Trophoblast cell (in vitro differentiated cells and primary cell): ENCODE measurements around the gene C5orf52.
"Not testable (repeated sequence)": the region's sequence is repeated elsewhere in the genome, so short reads cannot be mapped to it uniquely, and the experiment has no call there.

ENCODE experiments used
- DNase-seq, 2 donors: peaks; one replicate each; pipeline ENCODE4 v3.0.0-alpha.2; 2016
- H2AFZ ChIP-seq: 2 replicates; pipeline ENCODE4 v1.6.1; 2013; ENCODE audit warnings: low read length, moderate library complexity, mild to moderate bottlenecking; ENCODE audit not compliant: insufficient read depth, poor library complexity
- H2AK5ac ChIP-seq: 2 replicates; pipeline ENCODE4 v1.6.1; 2013; ENCODE audit warnings: mild to moderate bottlenecking, low read length
- H2BK120ac ChIP-seq: 2 replicates; pipeline ENCODE4 v1.6.1; 2013; ENCODE audit warnings: low read length, mild to moderate bottlenecking, moderate library complexity; ENCODE audit not compliant: insufficient read depth, poor library complexity
- H2BK12ac ChIP-seq: 2 replicates; pipeline ENCODE4 v1.6.1; 2013; ENCODE audit warnings: mild to moderate bottlenecking, low read length, moderate library complexity
- H2BK5ac ChIP-seq: 2 replicates; pipeline ENCODE4 v1.6.1; 2013; ENCODE audit warnings: low read length, low read depth, moderate library complexity, mild to moderate bottlenecking; ENCODE audit not compliant: poor library complexity
- H3K14ac ChIP-seq: 2 replicates; pipeline ENCODE4 v1.6.1; 2013; ENCODE audit warnings: mild to moderate bottlenecking, low read length
- H3K18ac ChIP-seq: 2 replicates; pipeline ENCODE4 v1.6.1; 2013; ENCODE audit warnings: mild to moderate bottlenecking, low read length
- H3K23ac ChIP-seq: 2 replicates; pipeline ENCODE4 v1.6.1; 2013; ENCODE audit warnings: low read length
- H3K27ac ChIP-seq: 2 replicates; pipeline ENCODE4 v1.5.1; 2013; ENCODE audit warnings: low read depth, mild to moderate bottlenecking, inconsistent platforms, low read length, moderate library complexity
- H3K27me3 ChIP-seq: 2 replicates; pipeline ENCODE4 v1.6.1; 2013; ENCODE audit warnings: inconsistent platforms, mild to moderate bottlenecking, low read length, moderate library complexity; ENCODE audit not compliant: insufficient read depth
- H3K36me3 ChIP-seq, 2 experiments: 1 replicate in 1 of 2; 2 replicates in 1 of 2; pipeline ENCODE4 v1.6.1; 2013; ENCODE audit warnings: low read length in 2 of 2, mild to moderate bottlenecking in 2 of 2, moderate library complexity in 1 of 2; ENCODE audit not compliant: insufficient read depth in 2 of 2, control insufficient read depth in 1 of 2
- H3K4ac ChIP-seq: 2 replicates; pipeline ENCODE4 v1.6.1; 2013; ENCODE audit warnings: low read depth, mild to moderate bottlenecking, low read length, moderate library complexity
- H3K4me1 ChIP-seq, 2 experiments: 1 replicate in 1 of 2; 2 replicates in 1 of 2; pipeline ENCODE4 v1.6.1; 2013; ENCODE audit warnings: low read length in 2 of 2, mild to moderate bottlenecking in 2 of 2, moderate library complexity in 1 of 2; ENCODE audit not compliant: insufficient read depth in 2 of 2, control insufficient read depth in 1 of 2
- H3K4me2 ChIP-seq: 2 replicates; pipeline ENCODE4 v1.6.1; 2013; ENCODE audit warnings: inconsistent platforms, mild to moderate bottlenecking, low read length, moderate library complexity
- H3K4me3 ChIP-seq: 2 replicates; pipeline ENCODE4 v1.5.1; 2013; ENCODE audit warnings: mild to moderate bottlenecking, low read depth, low read length, inconsistent platforms
- H3K79me1 ChIP-seq: one replicate; pipeline ENCODE4 v1.6.1; 2013; ENCODE audit warnings: low read length
- H3K79me2 ChIP-seq: 2 replicates; pipeline ENCODE4 v1.6.1; 2013; ENCODE audit warnings: low read length, mild to moderate bottlenecking; ENCODE audit not compliant: control insufficient read depth, insufficient read depth, poor library complexity
- H3K9ac ChIP-seq: 2 replicates; pipeline ENCODE4 v1.6.1; 2013; ENCODE audit warnings: mild to moderate bottlenecking, low read length
- H3K9me3 ChIP-seq: 2 replicates; pipeline ENCODE4 v1.6.1; 2013; ENCODE audit warnings: low read depth, mild to moderate bottlenecking, control low read depth, inconsistent platforms, low read length; ENCODE audit not compliant: insufficient read depth
- H4K12ac ChIP-seq: 2 replicates; pipeline ENCODE4 v1.6.1; 2013; ENCODE audit warnings: low read depth, mild to moderate bottlenecking, low read length, moderate library complexity
- H4K8ac ChIP-seq: 2 replicates; pipeline ENCODE4 v1.6.1; 2013; ENCODE audit warnings: low read depth, mild to moderate bottlenecking, low read length, moderate library complexity
- H4K91ac ChIP-seq: one replicate; pipeline ENCODE4 v1.6.1; 2013; ENCODE audit warnings: low read depth, mild to moderate bottlenecking, low read length, moderate library complexity
- WGBS: extraction: QIAGEN DNeasy Blood & Tissue Kit; methylation state at CpG from one replicate; pipeline ENCODE4 v1.1.7; 2013; ENCODE audit warnings: missing lambda C conversion rate; ENCODE audit not compliant: insufficient read length, insufficient coverage; ENCODE audit errors: extremely low coverage; 5-methylcytosine and 5-hydroxymethylcytosine counted together

C5orf52 gene

GRCh38 chr5:157721159-157721558, 49.8 kb downstream of the C5orf52 start:
- Histone ChIP-seq H4K12ac (no peak overlapping the region), H3K4ac (no peak overlapping the region), H3K23ac (no peak overlapping the region), H2BK12ac (no peak overlapping the region), H3K79me2 (no peaks in the 10 kb centered on the region), H3K27ac (no peak overlapping the region), H3K18ac (no peak overlapping the region), H2AFZ (no peak overlapping the region), H3K36me3 (no peaks in the 10 kb centered on the region), H2BK5ac (no peak overlapping the region), H3K79me1 (no peaks in the 10 kb centered on the region), H2BK120ac (no peak overlapping the region), H3K4me1 (no peaks in the 10 kb centered on the region), H3K27me3 (no peaks in the 10 kb centered on the region), H3K4me2 (no peak overlapping the region), H3K4me3 (no peak overlapping the region), H3K9ac (no peak overlapping the region), H3K9me3 (no peaks in the 10 kb centered on the region), H3K14ac (no peak overlapping the region), H4K91ac (no peak overlapping the region), H4K8ac (no peak overlapping the region), H2AK5ac (no peak overlapping the region)
- no peak for DNase-seq
- no CpG with 5 or more reads among the region's 6 CpGs for WGBS

DNA sequence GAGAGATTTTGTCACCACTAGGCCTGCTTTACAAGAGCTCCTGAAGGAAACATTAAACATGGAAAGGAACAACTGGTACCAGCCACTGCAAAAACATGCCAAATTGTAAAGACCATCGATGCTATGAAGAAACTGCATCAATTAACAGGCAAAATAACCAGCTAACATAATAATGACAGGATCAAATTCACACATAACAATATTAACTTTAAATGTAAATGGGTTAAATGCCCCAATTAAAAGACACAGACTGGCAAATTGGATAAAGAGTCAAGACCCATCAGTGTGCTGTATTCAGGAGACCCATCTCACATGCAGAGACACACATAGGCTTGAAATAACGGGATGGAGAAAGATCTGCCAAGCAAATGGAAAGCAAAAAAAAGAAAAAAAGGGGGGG, 51.6 kb downstream of the C5orf52 start:
- not testable (repeated sequence) for H3K14ac ChIP-seq, H2BK120ac ChIP-seq, H2BK5ac ChIP-seq, H3K9ac ChIP-seq, H3K27me3 ChIP-seq, H3K27ac ChIP-seq, DNase-seq, H3K9me3 ChIP-seq, H3K4me1 ChIP-seq, H3K79me2 ChIP-seq, H2BK12ac ChIP-seq, H2AK5ac ChIP-seq, H3K4ac ChIP-seq, H4K8ac ChIP-seq, H4K91ac ChIP-seq, H3K4me3 ChIP-seq, H3K4me2 ChIP-seq, H3K79me1 ChIP-seq, H2AFZ ChIP-seq, H3K36me3 ChIP-seq, H3K23ac ChIP-seq, H3K18ac ChIP-seq, H4K12ac ChIP-seq
- no CpG with 5 or more reads among the region's 2 CpGs for WGBS

- H3K18ac ChIP-seq, H3K27ac ChIP-seq, H2BK12ac ChIP-seq, H4K12ac ChIP-seq, H3K4me1 ChIP-seq, H3K79me1 ChIP-seq, H4K91ac ChIP-seq, H3K36me3 ChIP-seq, H3K9ac ChIP-seq, H3K14ac ChIP-seq, DNase-seq, H3K4me2 ChIP-seq, H2AK5ac ChIP-seq, H4K8ac ChIP-seq, H3K4me3 ChIP-seq, H3K79me2 ChIP-seq, H2AFZ ChIP-seq, H3K4ac ChIP-seq, H2BK5ac ChIP-seq, H3K23ac ChIP-seq, H3K27me3 ChIP-seq, H3K9me3 ChIP-seq, H2BK120ac ChIP-seq: not testable (repeated sequence)
- WGBS = no CpG with 5 or more reads among the region's 2 CpGs
Observed at GRCh38 chr5:157726607-157727006, 55.3 kb downstream of the C5orf52 start.

DNA sequence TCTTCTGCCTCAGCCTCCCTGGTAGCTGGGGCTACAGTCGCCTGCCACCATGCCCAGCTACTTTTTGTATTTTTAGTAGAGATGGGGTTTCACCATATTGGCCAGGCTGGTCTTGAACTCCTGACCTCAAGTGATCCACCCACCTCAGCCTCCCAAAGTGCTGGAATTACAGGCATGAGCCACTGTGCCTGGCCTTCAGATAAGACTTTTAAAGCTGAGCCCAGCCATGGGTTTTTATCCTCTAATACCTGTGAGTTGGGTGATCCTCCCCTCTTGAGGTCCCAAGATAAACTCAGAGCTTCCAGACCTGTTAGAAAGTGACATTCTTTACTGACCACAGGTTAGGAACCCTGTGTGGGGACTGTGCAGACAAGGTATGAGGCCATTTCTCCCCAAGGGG, 56.5 kb downstream of the C5orf52 start:
- WGBS = no CpG with 5 or more reads among the region's 1 CpG
- not testable (repeated sequence) for H3K9me3 ChIP-seq, H3K4me1 ChIP-seq

More for the DNA sequence above, 56.5 kb downstream of the C5orf52 start:
- not testable (repeated sequence) for H3K4me2 ChIP-seq, DNase-seq, H3K4me3 ChIP-seq, H2AK5ac ChIP-seq, H3K4ac ChIP-seq, H3K79me1 ChIP-seq, H2BK12ac ChIP-seq, H3K14ac ChIP-seq, H3K27ac ChIP-seq, H3K79me2 ChIP-seq, H3K18ac ChIP-seq, H2BK5ac ChIP-seq, H3K27me3 ChIP-seq, H4K12ac ChIP-seq, H2BK120ac ChIP-seq, H3K9ac ChIP-seq, H4K8ac ChIP-seq, H4K91ac ChIP-seq, H3K36me3 ChIP-seq, H2AFZ ChIP-seq, H3K23ac ChIP-seq
